Hematopoietic multipotent progenitor cell treated with erythropoietin and hydrocortisone succinate and interleukin-3 and kit ligand, for 4 days (in vitro differentiated cells): ENCODE results near the gene SLC22A17.
A peak's percentile ranks its signal among the peaks of the same experiment; 100 is the strongest.

ENCODE experiments used
- DNase-seq: peaks from one replicate; pipeline ENCODE4 v3.0.0-alpha.2; 2015

The SLC22A17 gene

GRCh38 chr14:23302290-23303225 lies 50.1 kb downstream of the SLC22A17 start, which contains the start of gene PPP1R3E:
TSS of gene PPP1R3E (minus strand) at chr14:23302859. CDS start at chr14:23302576, 283 bp downstream.
- peak; percentile 87 for DNase-seq

GRCh38 chr14:23301969-23302289 lies 50.8 kb downstream of the SLC22A17 start:
- DNase-seq = no peak

GRCh38 chr14:23301288-23301968 lies 51.3 kb downstream of the SLC22A17 start:
- DNase-seq = peak; percentile 99

- peak; percentile 28 for DNase-seq
These were observed 51.9 kb downstream of the SLC22A17 start for GRCh38 chr14:23300687-23301223.

- peak; percentile 22 for DNase-seq
These were observed 52.6 kb downstream of the SLC22A17 start for GRCh38 chr14:23299986-23300686.

GRCh38 chr14:23299211-23299957 lies 53.3 kb downstream of the SLC22A17 start:
- peak; percentile 77 for DNase-seq

GRCh38 chr14:23297611-23298277 lies 54.9 kb downstream of the SLC22A17 start:
- peak; percentile 54 for DNase-seq

GRCh38 chr14:23297096-23297495 lies 55.6 kb downstream of the SLC22A17 start:
- no peak for DNase-seq
